ENCODE results near the gene SAG. TPM values are rescaled to one million over a fixed set of nuclear protein-coding genes. Genes with fewer than 3 reads are reported as not detected.
A peak's percentile ranks its signal among the peaks of the same experiment; 100 is the strongest.

The SAG gene
- total and polyA plus RNA-seq, 10 of the 15 experiments (the other 5 are each of a cell fraction or from before 2014, with no cell fraction given), result 0.06 to 0.47 TPM; not detected in 8

GRCh38 chr2:233355916-233356315 lies 48.3 kb downstream of the SAG start:
- no peaks in the 10 kb centered on the region for H3K9me3 ChIP-seq (replicated peaks; ENCODE audit: control insufficient read depth, insufficient read depth, low read length)
- H3K4me1 ChIP-seq (ENCODE audit: control insufficient read depth, insufficient read depth, low read length), result peaks cover 24% of the 10 kb centered on the region
- ATAC-seq, result no peak
- RAD21 ChIA-PET (ENCODE audit: unreplicated experiment), result no interaction called here
- CTCF ChIA-PET, result interaction anchor here (1.0 to 2.6 kb wide), 5 partner anchors 10 to 88 kb away, joined by 4 to 21 read pairs (median 5); no protein-coding TSS in a partner anchor
- peak overlapping the region; percentile 85 for H3K4me3 ChIP-seq
- no peak overlapping the region for H2AFZ ChIP-seq (ENCODE audit: control insufficient read depth, low read depth, low read length)
- no peak overlapping the region for H3K27ac ChIP-seq (ENCODE audit: control insufficient read depth, insufficient read depth)
- DNase-seq (ENCODE audit: low read depth, low spot score), result no peak
- H3K9ac ChIP-seq (ENCODE audit: control insufficient read depth, insufficient read depth, low read length), result no peak overlapping the region
- FAIRE-seq, result no peak
- TF ChIP-seq EP300 (IDR thresholded peaks at IDR 0.05; ENCODE audit: borderline replicate concordance in 1 of 2, control insufficient read depth in 1 of 2, low read depth in 2 of 2, low read length in 2 of 2), result no peak
- TF ChIP-seq YBX1 (IDR thresholded peaks at IDR 0.05), result no peak
- no peak for TF ChIP-seq E2F8 (IDR thresholded peaks at IDR 0.05; ENCODE audit: low read depth, partially characterized antibody)
- TF ChIP-seq IRF4 (IDR thresholded peaks at IDR 0.05; ENCODE audit: low read depth, low read length), result no peak
- no peak for TF ChIP-seq BHLHE40 (IDR thresholded peaks at IDR 0.05; ENCODE audit: borderline replicate concordance in 1 of 2, low read depth in 2 of 2, low read length in 1 of 2)
- no peak for TF ChIP-seq RBBP5 (conservative IDR thresholded peaks at IDR 0.05)
- no peak for TF ChIP-seq ASH2L (IDR thresholded peaks at IDR 0.05; ENCODE audit: borderline replicate concordance, low read depth)
- 30% methylated on average over 10 of the region's 10 CpGs for WGBS (ENCODE audit: insufficient coverage, insufficient replicate concordance, low lambda C conversion rate, missing lambda C conversion rate)
- BruUV-seq (replicated peaks), result TSS peak; percentile 71
- no peaks in the 10 kb centered on the region for H4K20me1 ChIP-seq (ENCODE audit: control insufficient read depth, insufficient read depth)
- peak overlapping the region; percentile 71 for H3K4me2 ChIP-seq (ENCODE audit: control insufficient read depth, insufficient read depth)
- POLR2A ChIA-PET, result interaction anchor here (0.5 kb wide), 1 partner anchor 265 kb away, joined by 7 read pairs; no protein-coding TSS in a partner anchor
- H3K79me2 ChIP-seq (ENCODE audit: control insufficient read depth, insufficient read depth, low read length), result peaks cover 59% of the 10 kb centered on the region
- SMC1A ChIA-PET (ENCODE audit: uncharacterized antibody, unreplicated experiment), result interaction anchor here (0.8 to 1.5 kb wide), 4 partner anchors 38 to 87 kb away, joined by 3 to 6 read pairs (median 3); no protein-coding TSS in a partner anchor
- in situ Hi-C loops (cut with MboI) (no loop called here), intact Hi-C loops (cut with micrococcal nuclease; ENCODE audit: unreplicated experiment) (loop anchor here (2.0 kb wide), 1 partner anchor 87 kb away; no protein-coding TSS in a partner anchor)
- H3K36me3 ChIP-seq (ENCODE audit: control insufficient read depth in 2 of 2, insufficient read depth in 2 of 2, low read length in 1 of 2), result 0 out of 4 replicates have a peak, but pooled peaks cover 0 to 4% of the 10 kb centered on the region in 2 experiments
- H3K27me3 ChIP-seq (replicated peaks in 1 of 2; ENCODE audit: control insufficient read depth in 2 of 2, insufficient read depth in 2 of 2, low read length in 1 of 2), result no peaks in the 10 kb centered on the region
